Activated CD8-positive, alpha-beta T cell treated with anti-CD3 and anti-CD28 coated beads for 36 hours (primary cell): ENCODE results near the gene MTA3. TPM values are rescaled to one million over a fixed set of nuclear protein-coding genes. Genes with fewer than 3 reads are reported as not detected.

Source experiments
- ATAC-seq: fragments of 200-7000 bp; cut with Tn5 transposase; one replicate; pipeline ENCODE4 v1.10.0; 2021; ENCODE audit warnings: mild to moderate bottlenecking, moderate library complexity
- CTCF ChIA-PET: fragments of 350-600 bp; sonication (Branson Sonifier 250); formaldehyde crosslinking; loops from one replicate; lab custom pipeline; 2021; ENCODE audit warnings: antibody characterized with exemption; lab: Charles Lee
- POLR2A ChIA-PET: fragments of 350-600 bp; sonication (Branson Sonifier 250); formaldehyde crosslinking; loops from one replicate; lab custom pipeline; 2021; ENCODE audit warnings: antibody characterized with exemption; lab: Charles Lee
- DNase-seq: peaks from one replicate; pipeline ENCODE4 v3.0.0-alpha.2; 2020
- H3K27ac Mint-ChIP-seq: one replicate; pipeline ENCODE4 v1.8.0; 2021; ENCODE audit warnings: mild to moderate bottlenecking, mixed read lengths
- H3K27me3 Mint-ChIP-seq: one replicate; pipeline ENCODE4 v1.8.0; 2021; ENCODE audit warnings: mixed read lengths
- H3K36me3 Mint-ChIP-seq: one replicate; pipeline ENCODE4 v1.8.0; 2021; ENCODE audit warnings: low read depth, mixed read lengths
- H3K4me1 Mint-ChIP-seq: one replicate; pipeline ENCODE4 v1.8.0; 2021; ENCODE audit warnings: low read depth, mixed read lengths
- H3K4me3 Mint-ChIP-seq: one replicate; pipeline ENCODE4 v1.8.0; 2021; ENCODE audit warnings: mild to moderate bottlenecking, moderate library complexity, mixed read lengths
- H3K9me3 Mint-ChIP-seq: one replicate; pipeline ENCODE4 v1.8.0; 2021; ENCODE audit warnings: mixed read lengths
- CTCF ChIP-seq: fragments of 200-600 bp; IDR thresholded peaks from one replicate; pipeline ENCODE4 v1.8.0; 2022; ENCODE audit warnings: antibody characterized with exemption, mild to moderate bottlenecking
- intact Hi-C: fragments of 100-400 bp; cut with micrococcal nuclease; formaldehyde crosslinking; loops from one replicate; pipeline ENCODE4 v1.10.0; 2022
- total RNA-seq, 2 experiments: library from RNA; stranded (reverse); gene quantifications; one replicate each; pipeline ENCODE4 v1.2.3, GENCODE V29; 2021

Gene MTA3
- total RNA-seq, 2 experiments from 2014 or later, result 32.6 to 35.9 TPM

GRCh38 chr2:42761554-42761953 is 193.1 kb downstream of the MTA3 start:
- peaks cover 1% of the 10 kb centered on the region for H3K36me3 Mint-ChIP-seq
- no peak for TF ChIP-seq CTCF
- intact Hi-C loops, result no loop called here
- H3K27me3 Mint-ChIP-seq, result no peaks in the 10 kb centered on the region
- H3K27ac Mint-ChIP-seq, result no peak overlapping the region
- ATAC-seq (no peak), DNase-seq (no peak)
- no peak overlapping the region for H3K4me3 Mint-ChIP-seq
- ChIA-PET POLR2A (no interaction called here), CTCF (no interaction called here)
- no peaks in the 10 kb centered on the region for H3K9me3 Mint-ChIP-seq
- H3K4me1 Mint-ChIP-seq, result no peaks in the 10 kb centered on the region

GRCh38 chr2:42762155-42762554 is 193.7 kb downstream of the MTA3 start:
- ATAC-seq (no peak), DNase-seq (no peak)
- no peaks in the 10 kb centered on the region for H3K27me3 Mint-ChIP-seq
- CTCF ChIA-PET, result no interaction called here
- POLR2A ChIA-PET, result no interaction called here
- H3K4me3 Mint-ChIP-seq, result no peak overlapping the region
- peaks cover 1% of the 10 kb centered on the region for H3K36me3 Mint-ChIP-seq
- no peak overlapping the region for H3K27ac Mint-ChIP-seq
- no peaks in the 10 kb centered on the region for H3K9me3 Mint-ChIP-seq
- intact Hi-C loops, result no loop called here
- TF ChIP-seq CTCF, result no peak
- no peaks in the 10 kb centered on the region for H3K4me1 Mint-ChIP-seq

GRCh38 chr2:42762823-42763804 is 194.7 kb downstream of the MTA3 start:
- CTCF ChIA-PET, result no interaction called here
- intact Hi-C loops, result no loop called here
- Mint-ChIP-seq H3K27me3 (no peaks in the 10 kb centered on the region), H3K9me3 (no peaks in the 10 kb centered on the region), H3K4me3 (no peak overlapping the region), H3K27ac (no peak overlapping the region), H3K36me3 (peaks cover 1% of the 10 kb centered on the region), H3K4me1 (no peaks in the 10 kb centered on the region)
- ATAC-seq, result no peak
- TF ChIP-seq CTCF, result no peak
- DNase-seq, result no peak
- POLR2A ChIA-PET, result no interaction called here

- intact Hi-C loops, result no loop called here
- H3K36me3 Mint-ChIP-seq, result peaks cover 1% of the 10 kb centered on the region
- no peaks in the 10 kb centered on the region for H3K27me3 Mint-ChIP-seq
- no peaks in the 10 kb centered on the region for H3K4me1 Mint-ChIP-seq
- ChIA-PET CTCF (no interaction called here), POLR2A (interaction anchor here (0.6 kb wide), 1 partner anchor 173 kb away, joined by 3 read pairs; no protein-coding TSS in a partner anchor)
- no peak within 1 kb of the TSS for H3K4me3 Mint-ChIP-seq
- H3K9me3 Mint-ChIP-seq, result no peaks in the 10 kb centered on the region
- ATAC-seq (no peak), DNase-seq (no peak)
- no peak within 1 kb of the TSS for H3K27ac Mint-ChIP-seq
- TF ChIP-seq CTCF, result no peak
Measured at GRCh38 chr2:42764096-42764495, 195.7 kb downstream of the MTA3 start, which contains the start of gene OXER1. OXER1 (minus strand) TSS chr2:42764135; CDS start chr2:42764062, 73 bp downstream.

- no peak overlapping the region for H3K27ac Mint-ChIP-seq
- POLR2A ChIA-PET, result interaction anchor here (1.6 kb wide), 1 partner anchor 16 kb away, joined by 3 read pairs; no protein-coding TSS in a partner anchor
- H3K4me3 Mint-ChIP-seq, result no peak overlapping the region
- ATAC-seq (no peak), DNase-seq (no peak)
- H3K4me1 Mint-ChIP-seq, result no peaks in the 10 kb centered on the region
- H3K27me3 Mint-ChIP-seq, result no peaks in the 10 kb centered on the region
- CTCF ChIA-PET, result no interaction called here
- H3K36me3 Mint-ChIP-seq, result peaks cover 1% of the 10 kb centered on the region
- no peaks in the 10 kb centered on the region for H3K9me3 Mint-ChIP-seq
- TF ChIP-seq CTCF, result no peak
- intact Hi-C loops, result no loop called here
Measured at GRCh38 chr2:42764901-42765300, 196.5 kb downstream of the MTA3 start.
